Fibroblast of lung (primary cell): Measurements from ENCODE around the gene DAGLB. TPM values are rescaled to one million over a fixed set of nuclear protein-coding genes. Genes with fewer than 3 reads are reported as not detected.
"Not testable (repeated sequence)": the region's sequence is repeated elsewhere in the genome, so short reads cannot be mapped to it uniquely, and the experiment has no call there.

Source experiments
- DNase-seq, 2 donors: peaks; one replicate each; pipeline versions ENCODE4 v3.0.0 to v3.0.0-alpha.2; 2010; ENCODE audit warnings: low read depth in 2 of 2
- H2AFZ ChIP-seq: 2 replicates; pipeline ENCODE4 v1.5.1; 2012; ENCODE audit warnings: low read length, control low read depth, inconsistent platforms
- H3K27ac ChIP-seq: 2 replicates; pipeline ENCODE4 v1.5.1; 2011; ENCODE audit warnings: low read length, control low read depth; ENCODE audit not compliant: insufficient read depth
- H3K27me3 ChIP-seq: 2 replicates; pipeline ENCODE4 v1.5.1; 2011; ENCODE audit warnings: mild to moderate bottlenecking, low read length; ENCODE audit not compliant: control insufficient read depth, insufficient read depth
- H3K36me3 ChIP-seq: 2 replicates; pipeline ENCODE4 v1.5.1; 2011; ENCODE audit warnings: low read length; ENCODE audit not compliant: control insufficient read depth, insufficient read depth
- H3K4me1 ChIP-seq: 2 replicates; pipeline ENCODE4 v1.5.1; 2011; ENCODE audit warnings: low read length; ENCODE audit not compliant: control insufficient read depth, insufficient read depth; ENCODE audit errors: extremely low read depth
- H3K4me2 ChIP-seq: 2 replicates; pipeline ENCODE4 v1.5.1; 2011; ENCODE audit warnings: low read length, control low read depth; ENCODE audit not compliant: insufficient read depth; ENCODE audit errors: extremely low read depth
- H3K4me3 ChIP-seq, 4 experiments: fragments of 200-600 bp in 1 of 4; sonication (generic) in 1 of 4; replicated peaks in 1 of 4; 2 replicates each; pipeline ENCODE4 v1.5.1; 2011 to 2016; ENCODE audit warnings: low read length in 4 of 4, low read depth in 3 of 4, mild to moderate bottlenecking in 3 of 4, control low read depth in 2 of 4, inconsistent platforms in 1 of 4, mixed read lengths in 1 of 4; ENCODE audit not compliant: insufficient read depth in 1 of 4; ENCODE audit errors: control extremely low read depth in 1 of 4
- H3K79me2 ChIP-seq: 2 replicates; pipeline ENCODE4 v1.5.1; 2012; ENCODE audit warnings: mild to moderate bottlenecking, low read length, inconsistent platforms; ENCODE audit not compliant: control insufficient read depth, insufficient read depth
- H3K9ac ChIP-seq: 2 replicates; pipeline ENCODE4 v1.5.1; 2011; ENCODE audit warnings: mild to moderate bottlenecking, low read length, control low read depth; ENCODE audit not compliant: insufficient read depth
- H3K9me3 ChIP-seq: 2 replicates; pipeline ENCODE4 v1.5.1; 2012; ENCODE audit warnings: low read depth, low read length; ENCODE audit not compliant: control insufficient read depth, insufficient read depth
- H4K20me1 ChIP-seq: 2 replicates; pipeline ENCODE4 v1.5.1; 2011; ENCODE audit warnings: low read length; ENCODE audit not compliant: control insufficient read depth, insufficient read depth; ENCODE audit errors: extremely low read depth
- EZH2 ChIP-seq: IDR thresholded peaks from 2 replicates; pipeline ENCODE4 v1.5.1; 2012; ENCODE audit warnings: low read length, control low read depth, mild to moderate bottlenecking; ENCODE audit errors: missing control alignments
- polyA plus RNA-seq, 2 donors: library from polyadenylated mRNA; depleted of rRNA in 1 of 2; stranded (reverse) in 1 of 2; unstranded in 1 of 2; fragments of >200 nt; gene quantifications; 2 replicates each; pipeline ENCODE4 v1.2.1, GENCODE V29; 2011 to 2012; ENCODE audit warnings: missing spikeins in 1 of 2
- total RNA-seq: library from RNA; depleted of rRNA; stranded (reverse); fragments of >200 nt; gene quantifications from 2 replicates; pipeline ENCODE4 v1.2.1, GENCODE V29; 2014
- TF ChIP-seq, protein P1 (sequence below), 2 donors: IDR thresholded peaks in 1 of 2; conservative IDR thresholded peaks in 1 of 2; 1 replicate in 1 of 2; 2 replicates in 1 of 2; pipeline ENCODE4 v1.5.1; 2011 to 2012; ENCODE audit warnings: low read length in 2 of 2, control low read depth in 1 of 2, inconsistent platforms in 1 of 2, low read depth in 1 of 2, mild to moderate bottlenecking in 1 of 2

The DAGLB gene
- total and polyA plus RNA-seq, 2 donors (not counting 1 experiment from before 2014, with no cell fraction given), result 17.3 to 22.6 TPM

DNA sequence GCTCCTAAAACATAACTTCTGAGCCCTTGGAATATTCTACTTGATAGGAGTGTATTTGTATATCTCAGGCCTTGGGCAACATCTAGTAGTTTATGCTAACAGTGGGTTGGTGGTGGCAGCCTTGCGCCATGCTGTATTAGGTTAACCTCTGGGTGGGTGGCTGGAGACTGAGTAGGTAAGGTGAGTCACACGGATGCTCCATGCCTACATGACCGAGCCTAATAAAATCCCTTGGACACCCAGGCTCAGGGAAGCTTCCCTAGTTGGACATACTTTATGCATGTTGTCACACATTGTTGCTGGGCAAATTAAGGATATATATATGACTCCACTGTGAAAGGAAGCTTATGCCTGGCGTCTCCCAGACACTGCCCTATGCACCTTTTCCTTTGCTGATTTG, 6.0 kb upstream of the DAGLB start:
- Histone ChIP-seq H2AFZ (no peak overlapping the region), H4K20me1 (no peaks in the 10 kb centered on the region), H3K4me3 (no peak overlapping the region), H3K9me3 (no peaks in the 10 kb centered on the region), H3K9ac (no peak overlapping the region), H3K27me3 (no peaks in the 10 kb centered on the region), H3K27ac (no peak overlapping the region), H3K4me1 (peaks cover 2% of the 10 kb centered on the region), H3K79me2 (no peaks in the 10 kb centered on the region), H3K36me3 (no peaks in the 10 kb centered on the region), H3K4me2 (no peak overlapping the region)
- DNase-seq, result peak; percentile 52 to 93
- TF ChIP-seq EZH2, result no peak
- TF ChIP-seq, protein P1, sequence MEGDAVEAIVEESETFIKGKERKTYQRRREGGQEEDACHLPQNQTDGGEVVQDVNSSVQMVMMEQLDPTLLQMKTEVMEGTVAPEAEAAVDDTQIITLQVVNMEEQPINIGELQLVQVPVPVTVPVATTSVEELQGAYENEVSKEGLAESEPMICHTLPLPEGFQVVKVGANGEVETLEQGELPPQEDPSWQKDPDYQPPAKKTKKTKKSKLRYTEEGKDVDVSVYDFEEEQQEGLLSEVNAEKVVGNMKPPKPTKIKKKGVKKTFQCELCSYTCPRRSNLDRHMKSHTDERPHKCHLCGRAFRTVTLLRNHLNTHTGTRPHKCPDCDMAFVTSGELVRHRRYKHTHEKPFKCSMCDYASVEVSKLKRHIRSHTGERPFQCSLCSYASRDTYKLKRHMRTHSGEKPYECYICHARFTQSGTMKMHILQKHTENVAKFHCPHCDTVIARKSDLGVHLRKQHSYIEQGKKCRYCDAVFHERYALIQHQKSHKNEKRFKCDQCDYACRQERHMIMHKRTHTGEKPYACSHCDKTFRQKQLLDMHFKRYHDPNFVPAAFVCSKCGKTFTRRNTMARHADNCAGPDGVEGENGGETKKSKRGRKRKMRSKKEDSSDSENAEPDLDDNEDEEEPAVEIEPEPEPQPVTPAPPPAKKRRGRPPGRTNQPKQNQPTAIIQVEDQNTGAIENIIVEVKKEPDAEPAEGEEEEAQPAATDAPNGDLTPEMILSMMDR (conservative IDR thresholded peaks at IDR 0.05 in 1 of 2, IDR thresholded peaks at IDR 0.05 in 1 of 2; ENCODE audit: low read depth in 1 of 2, low read length in 2 of 2), result no peak

GRCh38 chr7:6451224-6451705, 3.5 kb upstream of the DAGLB start:
- no peak overlapping the region for H3K4me2 ChIP-seq
- H3K4me1 ChIP-seq, result peaks cover 4% of the 10 kb centered on the region
- no peaks in the 10 kb centered on the region for H3K9me3 ChIP-seq
- H3K4me3 ChIP-seq, result no peak overlapping the region
- TF ChIP-seq, protein P1 (conservative IDR thresholded peaks at IDR 0.05 in 1 of 2, IDR thresholded peaks at IDR 0.05 in 1 of 2; ENCODE audit: low read depth in 1 of 2, low read length in 2 of 2), result no peak
- no peak for TF ChIP-seq EZH2
- no peak overlapping the region for H2AFZ ChIP-seq
- no peak overlapping the region for H3K27ac ChIP-seq
- H3K9ac ChIP-seq, result no peak overlapping the region
- H3K36me3 ChIP-seq, result no peaks in the 10 kb centered on the region
- DNase-seq, result no peak
- H3K27me3 ChIP-seq, result no peaks in the 10 kb centered on the region
- H3K79me2 ChIP-seq, result peaks cover 14% of the 10 kb centered on the region
- no peaks in the 10 kb centered on the region for H4K20me1 ChIP-seq

- H3K27me3 ChIP-seq, H3K36me3 ChIP-seq, H2AFZ ChIP-seq, H3K27ac ChIP-seq, H4K20me1 ChIP-seq, H3K4me1 ChIP-seq, DNase-seq, H3K9ac ChIP-seq, H3K9me3 ChIP-seq, H3K4me3 ChIP-seq, H3K4me2 ChIP-seq: not testable (repeated sequence)
- H3K79me2 ChIP-seq, result peaks cover 19% of the 10 kb centered on the region
These were observed 2.8 kb upstream of the DAGLB start for GRCh38 chr7:6450591-6450990.

GRCh38 chr7:6449884-6450283, 2.1 kb upstream of the DAGLB start:
- not testable (repeated sequence) for H2AFZ ChIP-seq, H3K4me2 ChIP-seq, H3K27me3 ChIP-seq, H3K4me1 ChIP-seq, H3K4me3 ChIP-seq, H3K27ac ChIP-seq, H3K9me3 ChIP-seq, H4K20me1 ChIP-seq, H3K36me3 ChIP-seq, H3K9ac ChIP-seq
- peaks cover 25% of the 10 kb centered on the region for H3K79me2 ChIP-seq
- DNase-seq, result peak in 1 of 2 donors; percentile 41
